Spleen (tissue), 7 donors: Measurements from ENCODE around the gene IFFO2.

Experiments used
- POLR2A ChIP-seq, 3 donors: fragments of 450-650 bp; IDR thresholded peaks; one replicate each; pipeline ENCODE4 v1.5.1; 2017; ENCODE audit warnings: antibody characterized with exemption in 3 of 3, mild to moderate bottlenecking in 1 of 3
- TF ChIP-seq, protein P1 (sequence below), 11 experiments: fragments of 200-600 bp in 7 of 11; fragments of 450-650 bp in 4 of 11; sonication (generic) in 4 of 11; IDR thresholded peaks in 8 of 11; conservative IDR thresholded peaks in 3 of 11; 1 replicate in 7 of 11; 2 replicates in 4 of 11; pipeline versions ENCODE4 v1.4.0 to v1.8.0; 2016 to 2021; ENCODE audit warnings: antibody characterized with exemption in 11 of 11, inconsistent platforms in 4 of 11, mild to moderate bottlenecking in 1 of 11
- donor health status: DM: no; HTN: no; CAD: no; lungs with moderate emphysema.
- donor health status: DM: no; HTN: no; CAD: no.
- donor health status: DM: no; HTN: no; CAD: no.

DNA sequence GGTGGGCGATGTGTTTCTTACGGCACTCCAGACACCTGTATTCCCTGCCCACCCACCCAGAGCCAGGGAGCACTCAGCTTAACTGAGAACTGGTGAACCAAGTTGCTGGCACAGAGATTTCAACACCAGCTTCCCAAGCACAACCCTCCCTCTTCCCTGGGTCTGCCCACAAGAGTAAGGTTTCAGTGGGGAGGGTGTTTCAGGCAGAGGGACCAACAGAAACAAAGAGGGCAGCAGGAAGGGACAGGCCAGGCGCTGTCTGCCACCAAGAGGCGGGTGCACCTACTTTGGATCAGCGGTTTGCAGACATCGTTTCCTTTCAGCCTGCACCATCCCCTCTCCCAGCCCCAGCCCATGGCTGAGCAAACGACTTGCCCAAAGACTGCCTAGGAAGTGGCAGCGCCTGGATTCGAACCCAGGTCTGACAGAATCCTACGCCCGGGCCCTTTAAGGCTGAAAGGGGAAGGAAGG is 32.2 kb downstream of the IFFO2 start:
- TF ChIP-seq POLR2A (IDR thresholded peaks at IDR 0.05): no peak
- TF ChIP-seq, protein P1, sequence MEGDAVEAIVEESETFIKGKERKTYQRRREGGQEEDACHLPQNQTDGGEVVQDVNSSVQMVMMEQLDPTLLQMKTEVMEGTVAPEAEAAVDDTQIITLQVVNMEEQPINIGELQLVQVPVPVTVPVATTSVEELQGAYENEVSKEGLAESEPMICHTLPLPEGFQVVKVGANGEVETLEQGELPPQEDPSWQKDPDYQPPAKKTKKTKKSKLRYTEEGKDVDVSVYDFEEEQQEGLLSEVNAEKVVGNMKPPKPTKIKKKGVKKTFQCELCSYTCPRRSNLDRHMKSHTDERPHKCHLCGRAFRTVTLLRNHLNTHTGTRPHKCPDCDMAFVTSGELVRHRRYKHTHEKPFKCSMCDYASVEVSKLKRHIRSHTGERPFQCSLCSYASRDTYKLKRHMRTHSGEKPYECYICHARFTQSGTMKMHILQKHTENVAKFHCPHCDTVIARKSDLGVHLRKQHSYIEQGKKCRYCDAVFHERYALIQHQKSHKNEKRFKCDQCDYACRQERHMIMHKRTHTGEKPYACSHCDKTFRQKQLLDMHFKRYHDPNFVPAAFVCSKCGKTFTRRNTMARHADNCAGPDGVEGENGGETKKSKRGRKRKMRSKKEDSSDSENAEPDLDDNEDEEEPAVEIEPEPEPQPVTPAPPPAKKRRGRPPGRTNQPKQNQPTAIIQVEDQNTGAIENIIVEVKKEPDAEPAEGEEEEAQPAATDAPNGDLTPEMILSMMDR (IDR thresholded peaks at IDR 0.05 in 8 of 11, conservative IDR thresholded peaks at IDR 0.05 in 3 of 11): no peak
